ENCODE results near the gene RCVRN. TPM values are rescaled to one million over a fixed set of nuclear protein-coding genes. Genes with fewer than 3 reads are reported as not detected.

RCVRN gene
- total and polyA plus RNA-seq, 2 of the 8 experiments (the other 6 are each of a cell fraction or from before 2014, with no cell fraction given), result not detected

DNA sequence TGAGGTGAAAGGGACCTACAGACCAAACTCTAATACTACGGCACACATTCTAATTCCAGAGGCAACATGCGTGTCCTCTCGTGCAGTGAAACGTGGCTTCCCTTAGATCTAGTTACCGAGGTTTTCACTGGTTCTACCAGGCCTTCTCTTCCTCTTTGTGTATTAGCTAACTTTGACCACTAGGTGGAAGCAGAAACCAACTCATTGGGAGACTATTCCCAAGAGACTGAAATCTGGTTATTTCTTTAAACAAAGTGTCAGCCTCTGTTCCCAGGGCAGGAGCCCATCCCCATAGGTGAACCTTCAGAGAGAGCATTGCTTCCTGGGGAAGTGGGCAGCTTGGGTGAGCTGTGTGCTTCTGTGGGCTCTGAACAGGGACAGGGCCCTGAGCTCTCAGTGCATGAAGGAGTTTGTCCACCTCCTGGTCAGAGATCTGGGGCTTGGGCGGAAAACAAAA is 19.7 kb upstream of the RCVRN start:
- CTCF ChIA-PET (ENCODE audit: partially characterized antibody), result interaction anchor here (0.6 to 8.4 kb wide), 28 partner anchors 10 to 692 kb away, joined by 3 to 130 read pairs (median 4); partner anchors contain the start of gene RCVRN
- POLR2A ChIA-PET (ENCODE audit: partially characterized antibody), result interaction anchor here (1.2 kb wide), 1 partner anchor 34 kb away, joined by 3 read pairs; no protein-coding TSS in a partner anchor
- TF ChIP-seq, protein P1, sequence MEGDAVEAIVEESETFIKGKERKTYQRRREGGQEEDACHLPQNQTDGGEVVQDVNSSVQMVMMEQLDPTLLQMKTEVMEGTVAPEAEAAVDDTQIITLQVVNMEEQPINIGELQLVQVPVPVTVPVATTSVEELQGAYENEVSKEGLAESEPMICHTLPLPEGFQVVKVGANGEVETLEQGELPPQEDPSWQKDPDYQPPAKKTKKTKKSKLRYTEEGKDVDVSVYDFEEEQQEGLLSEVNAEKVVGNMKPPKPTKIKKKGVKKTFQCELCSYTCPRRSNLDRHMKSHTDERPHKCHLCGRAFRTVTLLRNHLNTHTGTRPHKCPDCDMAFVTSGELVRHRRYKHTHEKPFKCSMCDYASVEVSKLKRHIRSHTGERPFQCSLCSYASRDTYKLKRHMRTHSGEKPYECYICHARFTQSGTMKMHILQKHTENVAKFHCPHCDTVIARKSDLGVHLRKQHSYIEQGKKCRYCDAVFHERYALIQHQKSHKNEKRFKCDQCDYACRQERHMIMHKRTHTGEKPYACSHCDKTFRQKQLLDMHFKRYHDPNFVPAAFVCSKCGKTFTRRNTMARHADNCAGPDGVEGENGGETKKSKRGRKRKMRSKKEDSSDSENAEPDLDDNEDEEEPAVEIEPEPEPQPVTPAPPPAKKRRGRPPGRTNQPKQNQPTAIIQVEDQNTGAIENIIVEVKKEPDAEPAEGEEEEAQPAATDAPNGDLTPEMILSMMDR (IDR thresholded peaks at IDR 0.05; ENCODE audit: control extremely low read depth in 1 of 3, insufficient read depth in 1 of 3, low read depth in 1 of 3, low read length in 3 of 3), result peak in 2 of 3 experiments; percentile 79 to 84; a peak in 3 of 4 replicates
- no peak for TF ChIP-seq GABPA (IDR thresholded peaks at IDR 0.05; ENCODE audit: borderline replicate concordance, insufficient read depth, low read length)
- TF ChIP-seq SP1 (IDR thresholded peaks at IDR 0.05; ENCODE audit: low read depth, low read length), result no peak
- TF ChIP-seq RAD21 (IDR thresholded peaks at IDR 0.05 in 1 of 2, conservative IDR thresholded peaks at IDR 0.05 in 1 of 2; ENCODE audit: low read depth in 2 of 2, low read length in 2 of 2), result peak; percentile 93 to 96

More for the DNA sequence above, 19.7 kb upstream of the RCVRN start:
- H3K18ac ChIP-seq (ENCODE audit: extremely low read depth, low read length), result no peak overlapping the region
- H3K23ac ChIP-seq (ENCODE audit: insufficient read length), result no peak overlapping the region
- no peaks in the 10 kb centered on the region for H3K36me3 ChIP-seq (ENCODE audit: control insufficient read depth in 2 of 4, insufficient read depth in 4 of 4, low read length in 3 of 4)
- H3K56ac ChIP-seq (replicated peaks; ENCODE audit: insufficient read length, low read depth, low read length), result no peak overlapping the region
- no peaks in the 10 kb centered on the region for H3K79me1 ChIP-seq (ENCODE audit: low read depth, low read length)
- no peak overlapping the region for H3K4ac ChIP-seq (replicated peaks; ENCODE audit: insufficient read length, low read depth, low read length)
- no peak for DNase-seq (ENCODE audit: low read depth in 1 of 2, low spot score in 2 of 2)
- no peak overlapping the region for H3K14ac ChIP-seq (ENCODE audit: insufficient read length)
- peak; percentile 99 for FAIRE-seq
- H2BK15ac ChIP-seq (ENCODE audit: low read length), result no peak overlapping the region
- WGBS, 2 experiments (ENCODE audit: extremely low coverage in 1 of 2, insufficient coverage in 1 of 2, insufficient read length in 1 of 2, insufficient replicate concordance in 2 of 2, low coverage in 1 of 2, low lambda C conversion rate in 2 of 2, missing lambda C conversion rate in 1 of 2), result 62% methylated on average over 6 of the region's 6 CpGs; no CpG with 5 or more reads in 1 of the 2 experiments
- H2BK20ac ChIP-seq (ENCODE audit: low read length), result no peak overlapping the region
- no peak overlapping the region for H4K91ac ChIP-seq (replicated peaks; ENCODE audit: insufficient read length, low read length)
- H4K5ac ChIP-seq (ENCODE audit: insufficient read length, low read depth, low read length), result no peak overlapping the region
- peaks cover 0 to 4% (median 0%) of the 10 kb centered on the region in 4 experiments; a peak in 1 of 7 replicates for H3K4me1 ChIP-seq (replicated peaks in 1 of 4; ENCODE audit: control insufficient read depth in 3 of 4, insufficient read depth in 4 of 4, low read length in 3 of 4)
- H2BK5ac ChIP-seq (ENCODE audit: low read depth, low read length), result no peak overlapping the region
- no peaks in the 10 kb centered on the region for H3K27me3 ChIP-seq (replicated peaks in 1 of 4; ENCODE audit: control insufficient read depth in 3 of 4, extremely low read depth in 1 of 4, insufficient read depth in 3 of 4, low read length in 3 of 4)
- H3K4me3 ChIP-seq (ENCODE audit: extremely low read depth in 1 of 4, insufficient read depth in 2 of 4, low read depth in 3 of 4, low read length in 4 of 4), result no peak overlapping the region
- H4K20me1 ChIP-seq (replicated peaks in 1 of 2; ENCODE audit: control insufficient read depth in 1 of 2, insufficient read depth in 2 of 2, low read length in 2 of 2), result no peaks in the 10 kb centered on the region
- no peak overlapping the region for H2BK120ac ChIP-seq (replicated peaks; ENCODE audit: low read depth, low read length)
- no peak overlapping the region for H2AFZ ChIP-seq (ENCODE audit: low read length)
- no peak overlapping the region for H3K9ac ChIP-seq (replicated peaks in 1 of 4; ENCODE audit: extremely low read depth in 1 of 4, low read depth in 3 of 4, low read length in 3 of 4)
- peak overlapping the region; percentile 47; the same call in 1 of the 2 replicates for H4K8ac ChIP-seq (ENCODE audit: extremely low read depth, insufficient read depth, low read length)
- no peak overlapping the region for H2AK5ac ChIP-seq (ENCODE audit: low read depth, low read length)
- no peak overlapping the region for H3K27ac ChIP-seq (ENCODE audit: low read depth, low read length)
- H3K4me2 ChIP-seq (ENCODE audit: insufficient read depth in 1 of 2, low read depth in 2 of 2, low read length in 2 of 2), result no peak overlapping the region
- H3K79me2 ChIP-seq (ENCODE audit: control insufficient read depth in 1 of 2, insufficient read depth in 2 of 2, low read length in 2 of 2), result no peaks in the 10 kb centered on the region
- no peaks in the 10 kb centered on the region for H3K9me3 ChIP-seq (ENCODE audit: insufficient read depth in 2 of 2, low read depth in 1 of 2, low read length in 1 of 2)
- no peak overlapping the region for H2BK12ac ChIP-seq (ENCODE audit: low read depth, low read length)
- no peaks in the 10 kb centered on the region for H3K23me2 ChIP-seq (ENCODE audit: low read depth, low read length)

All from H1 (cell line).